Activated gamma-delta T cell treated with Interleukin-2 at 50 U/mL for 16 hours (primary cell): ENCODE measurements around the gene NOC3L.
"Not testable (repeated sequence)": the region's sequence is repeated elsewhere in the genome, so short reads cannot be mapped to it uniquely, and the experiment has no call there.

Experiments used
- DNase-seq: peaks from one replicate; pipeline ENCODE4 v3.0.0-alpha.2; 2020

Gene NOC3L

GRCh38 chr10:94361171-94361794, 1.5 kb downstream of the NOC3L start:
- DNase-seq, result no peak

GRCh38 chr10:94358480-94358879, 4.3 kb downstream of the NOC3L start:
- no peak for DNase-seq

GRCh38 chr10:94357193-94357592, 5.5 kb downstream of the NOC3L start:
- no peak for DNase-seq

- no peak for DNase-seq
These were observed 6.9 kb downstream of the NOC3L start for GRCh38 chr10:94355841-94356240.

GRCh38 chr10:94353336-94353735, 9.4 kb downstream of the NOC3L start:
- no peak for DNase-seq

GRCh38 chr10:94351089-94351488, 11.7 kb downstream of the NOC3L start:
- DNase-seq, result no peak

- DNase-seq, result not testable (repeated sequence)
These were observed 12.2 kb downstream of the NOC3L start for GRCh38 chr10:94350500-94350899.

GRCh38 chr10:94349327-94349726, 13.4 kb downstream of the NOC3L start:
- DNase-seq, result no peak

- no peak for DNase-seq
These were observed 18.1 kb downstream of the NOC3L start for GRCh38 chr10:94344522-94345122.

- DNase-seq, result no peak
These were observed 19.6 kb downstream of the NOC3L start for GRCh38 chr10:94343151-94343550.

GRCh38 chr10:94334857-94335256, 27.9 kb downstream of the NOC3L start:
- DNase-seq, result no peak

- no peak for DNase-seq
These were observed 29.7 kb downstream of the NOC3L start for GRCh38 chr10:94333051-94333450.

- DNase-seq, result no peak
These were observed 34.1 kb downstream of the NOC3L start for GRCh38 chr10:94328613-94329012.

- DNase-seq, result no peak
These were observed 35.1 kb downstream of the NOC3L start for GRCh38 chr10:94327649-94328048.

- DNase-seq, result no peak
These were observed 38.0 kb downstream of the NOC3L start for GRCh38 chr10:94324609-94325233.

- DNase-seq, result peak; percentile 62
These were observed 42.3 kb downstream of the NOC3L start for GRCh38 chr10:94320285-94320914.

- no peak for DNase-seq
These were observed 46.2 kb downstream of the NOC3L start for GRCh38 chr10:94316560-94316959.

GRCh38 chr10:94315975-94316464, 46.7 kb downstream of the NOC3L start:
- no peak for DNase-seq

- no peak for DNase-seq
These were observed 47.7 kb downstream of the NOC3L start for GRCh38 chr10:94315024-94315451.

- DNase-seq, result no peak
These were observed 52.4 kb downstream of the NOC3L start for GRCh38 chr10:94310369-94310768.

GRCh38 chr10:94308866-94309265, 53.9 kb downstream of the NOC3L start:
- DNase-seq, result no peak

GRCh38 chr10:94307046-94307615, 55.6 kb downstream of the NOC3L start:
- DNase-seq, result no peak

- no peak for DNase-seq
These were observed 58.8 kb downstream of the NOC3L start for GRCh38 chr10:94303929-94304328.
